LNCaP clone FGC (cell line): Measurements from ENCODE around the gene SMYD3.
"Not testable (repeated sequence)": the region's sequence is repeated elsewhere in the genome, so short reads cannot be mapped to it uniquely, and the experiment has no call there.

Source experiments
- DNase-seq: peaks from one replicate; pipeline ENCODE4 v3.0.0-alpha.2; 2011; ENCODE audit warnings: low read depth
- H3K4me3 ChIP-seq: 2 replicates; pipeline ENCODE4 v1.5.1; 2011; ENCODE audit warnings: mild to moderate bottlenecking, low read depth, low read length, control low read depth
- CTCF ChIP-seq: IDR thresholded peaks from 2 replicates; pipeline ENCODE4 v1.5.1; 2012; ENCODE audit warnings: mild to moderate bottlenecking; ENCODE audit not compliant: control insufficient read depth, insufficient read depth; ENCODE audit errors: extremely low read depth

Gene SMYD3

GRCh38 chr1:246332078-246332477, 175.0 kb downstream of the SMYD3 start:
- DNase-seq, result no peak
- no peak overlapping the region for H3K4me3 ChIP-seq
- TF ChIP-seq CTCF, result no peak

- TF ChIP-seq CTCF, result no peak
- H3K4me3 ChIP-seq, result no peak overlapping the region
- no peak for DNase-seq
Observed at GRCh38 chr1:246329900-246330299, 177.2 kb downstream of the SMYD3 start.

GRCh38 chr1:246329292-246329691, 177.8 kb downstream of the SMYD3 start:
- not testable (repeated sequence) for H3K4me3 ChIP-seq, DNase-seq

- no peak overlapping the region for H3K4me3 ChIP-seq
- TF ChIP-seq CTCF, result no peak
- DNase-seq, result no peak
Observed at GRCh38 chr1:246324711-246325110, 182.4 kb downstream of the SMYD3 start.

GRCh38 chr1:246324033-246324432, 183.0 kb downstream of the SMYD3 start:
- H3K4me3 ChIP-seq, DNase-seq: not testable (repeated sequence)

- no peak overlapping the region for H3K4me3 ChIP-seq
- TF ChIP-seq CTCF, result no peak
- no peak for DNase-seq
Observed at GRCh38 chr1:246320286-246320685, 186.8 kb downstream of the SMYD3 start.

- TF ChIP-seq CTCF, result no peak
- H3K4me3 ChIP-seq, result no peak overlapping the region
- DNase-seq, result no peak
Observed at GRCh38 chr1:246319083-246319714, 187.9 kb downstream of the SMYD3 start.

GRCh38 chr1:246318622-246319021, 188.5 kb downstream of the SMYD3 start:
- no peak overlapping the region for H3K4me3 ChIP-seq
- no peak for DNase-seq
- no peak for TF ChIP-seq CTCF
